Stimulated activated CD8-positive, alpha-beta memory T cell treated with anti-CD3 and anti-CD28 coated beads, Interleukin-2, amount 100 ng/mL, for 48 hours (primary cell): ENCODE results near the gene CHM.
"Not testable (repeated sequence)": the region's sequence is repeated elsewhere in the genome, so short reads cannot be mapped to it uniquely, and the experiment has no call there.

Source experiments
- DNase-seq, 2 donors: peaks; one replicate each; pipeline ENCODE4 v3.0.0-alpha.2; 2020; ENCODE audit warnings: low read depth in 2 of 2

The CHM gene

GRCh38 chrX:85998954-85999353, 48.4 kb downstream of the CHM start:
- no peak for DNase-seq

- no peak for DNase-seq
These were observed 50.8 kb downstream of the CHM start for GRCh38 chrX:85996555-85996954.

DNA sequence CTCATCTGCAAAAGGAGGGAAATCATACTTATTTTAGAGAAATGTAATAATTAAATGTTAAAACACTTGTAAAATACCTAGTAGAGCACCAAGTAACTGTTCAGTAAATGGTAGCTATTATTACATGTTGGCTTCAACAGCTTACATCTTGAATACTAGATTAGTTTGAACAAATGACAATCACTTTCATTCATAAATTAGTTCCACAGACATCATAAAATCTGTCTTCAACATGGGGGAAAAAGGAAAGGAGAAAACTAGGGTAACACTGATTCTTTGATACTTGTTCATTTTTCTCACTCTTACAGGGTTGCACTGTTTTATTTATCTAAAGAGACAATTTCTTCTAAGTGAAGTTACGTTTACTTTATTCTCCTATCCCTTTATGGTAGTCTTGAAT, 51.7 kb downstream of the CHM start:
- no peak for DNase-seq

DNA sequence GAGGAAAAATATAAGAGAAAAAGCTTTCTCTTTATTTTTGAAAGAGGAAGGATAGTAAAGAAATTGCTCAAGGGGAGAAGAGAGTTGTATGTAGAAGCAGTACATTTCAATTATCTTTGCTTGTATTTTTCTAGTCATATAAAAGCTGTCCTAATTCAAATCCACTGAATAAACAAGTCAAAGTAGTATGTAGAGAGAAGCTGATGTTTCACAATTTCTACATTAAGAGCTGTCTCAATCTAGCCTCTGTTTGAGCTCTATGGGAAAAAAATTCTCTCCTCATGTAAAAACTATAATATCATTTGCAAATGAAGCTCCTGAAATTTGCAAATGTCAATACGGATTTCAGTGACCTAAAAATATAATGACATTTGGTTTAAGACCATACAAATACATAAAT, 52.6 kb downstream of the CHM start:
- DNase-seq: no peak

GRCh38 chrX:85994228-85994627, 53.1 kb downstream of the CHM start:
- no peak for DNase-seq

DNA sequence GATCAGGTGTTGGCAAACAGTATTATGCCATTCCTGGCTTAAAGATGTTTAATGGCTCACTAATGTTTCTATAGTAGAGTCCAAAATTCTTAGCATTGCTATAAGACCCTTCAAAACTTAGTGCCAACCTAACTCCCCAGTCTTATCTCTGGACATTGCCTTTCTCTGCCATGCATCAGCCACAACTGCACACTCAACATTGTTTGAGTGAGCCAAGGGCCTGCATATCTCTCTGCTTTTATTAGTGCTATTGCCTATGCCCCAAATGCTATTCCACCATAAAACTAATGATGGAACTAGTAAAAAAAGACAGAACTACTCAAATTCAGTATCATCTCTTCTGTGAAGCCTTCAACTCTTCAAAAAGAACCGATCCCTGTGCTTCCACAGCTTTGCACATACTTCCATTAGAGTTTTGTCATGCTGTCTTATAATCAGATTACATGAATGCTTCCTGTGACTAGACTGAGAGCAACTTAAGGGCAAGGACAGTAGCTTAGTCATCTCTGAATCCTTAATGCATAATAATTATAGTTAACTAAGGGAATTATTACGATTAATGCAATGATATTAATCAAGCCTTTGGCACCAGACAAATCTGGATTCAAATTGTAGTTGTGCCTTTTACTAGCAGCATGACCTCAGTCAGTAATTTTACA, 53.7 kb downstream of the CHM start:
- DNase-seq: no peak

- no peak for DNase-seq
These were observed 54.5 kb downstream of the CHM start for GRCh38 chrX:85992811-85993229.

GRCh38 chrX:85988353-85988752, 59.0 kb downstream of the CHM start:
- no peak for DNase-seq

DNA sequence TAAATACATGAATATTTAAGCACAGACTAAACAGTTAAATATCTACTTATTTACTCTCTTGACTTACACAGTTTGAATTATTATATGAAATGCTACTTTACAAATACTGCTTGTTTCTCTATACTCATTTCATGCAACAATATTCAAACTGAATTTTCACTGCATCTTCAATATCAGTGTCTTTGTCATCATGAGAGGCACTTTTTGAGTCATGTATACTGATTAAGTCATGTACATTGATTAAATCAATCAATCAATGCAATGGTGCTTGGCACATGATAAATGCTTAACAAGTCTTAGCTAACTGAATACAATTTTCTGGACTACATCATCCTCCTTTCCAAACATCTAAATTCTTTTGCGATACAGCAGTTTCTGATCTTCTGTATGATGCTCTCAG, 67.1 kb downstream of the CHM start:
- DNase-seq: no peak

DNA sequence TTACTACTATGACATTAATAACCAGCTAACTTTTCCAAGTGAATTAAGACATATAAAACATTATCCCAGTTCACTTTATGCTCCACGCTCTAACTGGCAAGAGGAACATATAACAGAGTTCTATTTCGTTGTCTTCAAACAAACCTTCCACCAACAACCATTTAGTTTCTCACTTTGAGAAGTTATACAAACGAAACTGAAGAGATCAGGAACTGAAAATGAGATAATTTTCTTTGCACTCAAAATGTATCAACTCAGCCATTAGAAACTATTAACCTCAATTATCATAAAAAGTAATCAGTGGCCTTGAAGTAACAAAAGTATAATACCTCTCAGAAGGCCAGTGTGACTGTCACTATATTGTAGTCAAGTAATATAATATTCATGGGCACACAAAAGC, 70.1 kb downstream of the CHM start:
- DNase-seq: no peak

- not testable (repeated sequence) for DNase-seq
These were observed 75.0 kb downstream of the CHM start for GRCh38 chrX:85972351-85972750.

DNA sequence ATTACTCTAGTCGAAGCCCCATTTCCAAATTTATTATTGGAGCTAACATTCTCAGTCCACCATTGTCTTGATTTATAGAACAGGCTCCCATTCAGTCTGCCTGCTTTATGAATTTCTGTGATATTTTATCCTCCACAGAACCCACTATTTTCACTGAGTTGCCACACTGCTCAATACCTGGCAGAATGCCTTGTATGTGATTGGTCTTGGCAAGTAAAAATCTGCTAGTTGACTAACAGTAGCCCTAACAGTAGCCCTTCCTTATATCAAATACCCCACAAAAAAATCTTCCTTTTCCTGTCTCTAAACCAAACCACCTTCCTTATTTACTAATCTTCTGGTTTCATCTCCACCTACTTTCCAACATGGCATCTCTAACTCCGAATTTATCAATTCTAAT, 82.6 kb downstream of the CHM start:
- DNase-seq: no peak

DNA sequence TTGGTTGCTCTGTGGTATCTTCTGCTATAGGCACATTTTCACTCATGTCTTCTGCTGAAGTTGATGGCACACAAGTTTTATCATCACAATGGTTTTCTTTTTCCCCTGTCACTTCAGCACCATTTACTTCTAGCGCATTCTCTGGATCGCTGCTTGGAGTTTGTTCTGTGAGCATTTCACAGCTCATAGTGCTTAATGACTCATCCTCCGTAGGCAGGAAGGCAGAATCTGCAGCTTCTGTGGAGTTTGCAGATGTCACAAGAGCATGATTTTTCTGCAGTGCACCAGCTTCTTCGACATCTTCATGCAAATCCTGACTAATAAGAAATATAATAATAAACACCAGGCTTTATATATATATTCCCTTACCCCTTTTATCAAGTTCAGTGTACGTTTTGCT, 83.6 kb downstream of the CHM start:
- no peak for DNase-seq

GRCh38 chrX:85955510-85955909, 91.8 kb downstream of the CHM start:
- no peak for DNase-seq

DNA sequence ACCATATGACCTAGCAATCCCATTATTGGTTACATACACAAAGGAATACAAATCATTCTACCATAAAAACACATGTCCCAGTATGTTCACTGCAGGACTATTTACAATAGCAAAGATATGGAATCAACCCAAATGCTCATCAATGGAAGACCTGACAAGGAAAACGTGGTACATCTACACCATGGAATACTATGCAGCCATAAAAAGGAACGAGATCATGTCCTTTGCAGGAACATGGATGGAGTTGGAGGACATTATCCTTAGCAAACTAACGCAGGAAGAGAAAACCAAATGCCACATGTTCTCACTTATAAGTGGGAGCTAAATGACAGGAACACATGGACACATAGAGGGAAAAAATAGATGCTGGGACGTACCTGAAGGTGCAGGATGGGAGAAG, 102.6 kb downstream of the CHM start:
- not testable (repeated sequence) for DNase-seq

GRCh38 chrX:85941275-85941674, 106.1 kb downstream of the CHM start:
- no peak for DNase-seq

GRCh38 chrX:85939942-85940341, 107.4 kb downstream of the CHM start:
- DNase-seq: not testable (repeated sequence)

GRCh38 chrX:85934399-85934798, 113.0 kb downstream of the CHM start:
- DNase-seq: not testable (repeated sequence)

GRCh38 chrX:85930099-85930498, 117.3 kb downstream of the CHM start:
- DNase-seq: no peak

DNA sequence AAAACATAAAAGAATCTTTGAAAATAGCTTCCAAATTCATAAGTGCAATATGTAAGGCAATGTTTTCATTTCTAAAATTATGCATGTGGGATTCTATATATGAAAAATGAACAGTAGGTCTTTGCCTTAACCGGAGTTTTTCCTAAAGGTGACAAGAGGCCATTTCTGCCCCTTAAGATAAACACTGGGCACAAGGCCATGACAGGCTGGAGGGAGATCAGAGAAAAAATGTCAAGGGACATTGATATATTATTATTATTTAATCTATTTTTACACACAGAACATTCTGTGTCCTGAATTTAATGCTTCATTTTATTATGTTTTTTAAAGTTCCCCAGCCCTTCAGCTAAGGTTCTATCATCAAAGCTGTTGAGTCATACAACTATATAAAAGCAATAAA, 118.8 kb downstream of the CHM start:
- DNase-seq: no peak

- no peak for DNase-seq
These were observed 119.6 kb downstream of the CHM start for GRCh38 chrX:85927740-85928139.

DNA sequence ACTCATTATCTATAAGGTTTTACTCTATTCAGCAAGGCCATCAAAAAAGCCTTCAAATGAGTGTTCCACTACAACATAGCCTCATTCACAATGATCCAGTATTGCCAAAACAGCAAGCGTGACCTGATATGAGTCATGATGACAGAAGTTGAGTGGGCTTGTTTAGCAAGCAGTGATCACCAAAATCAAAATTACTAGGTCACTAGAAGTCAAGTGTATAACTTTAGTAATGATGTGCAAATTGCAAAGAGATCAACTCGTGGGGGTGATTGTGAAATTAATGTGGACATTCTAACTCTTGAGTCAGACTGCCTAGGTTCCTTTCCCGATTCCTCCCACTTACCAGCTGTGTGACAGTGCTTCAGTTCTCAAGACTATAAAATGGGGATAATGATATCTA, 124.5 kb downstream of the CHM start:
- DNase-seq: no peak

DNA sequence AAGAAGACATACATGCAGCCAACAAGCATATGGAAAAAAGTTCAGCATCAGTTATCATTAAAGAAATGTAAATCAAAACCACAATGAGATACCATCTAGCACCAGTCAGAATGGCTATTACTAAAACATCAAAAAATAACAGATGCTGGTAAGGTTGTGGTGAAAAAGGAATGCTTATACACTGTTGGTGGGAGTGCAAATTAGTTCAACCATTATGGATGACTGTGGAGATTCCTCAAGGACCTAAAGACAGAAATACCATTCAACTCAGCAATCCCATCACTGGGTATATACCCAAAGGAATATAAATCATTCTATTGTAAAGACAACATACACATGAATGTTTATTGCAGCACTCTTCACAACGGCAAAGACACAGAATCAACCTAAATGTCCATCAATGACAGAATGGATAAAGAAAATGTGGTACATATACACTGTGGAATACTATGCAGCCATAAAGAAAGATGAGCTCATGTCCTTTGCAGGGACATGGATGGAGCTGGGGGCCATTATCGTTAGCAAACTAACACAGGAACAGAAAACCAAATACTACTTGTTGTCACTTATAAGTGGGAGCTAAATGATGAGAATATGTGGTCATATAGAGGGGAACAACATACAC, 130.6 kb downstream of the CHM start:
- DNase-seq: not testable (repeated sequence)

- DNase-seq: no peak
These were observed 132.9 kb downstream of the CHM start for GRCh38 chrX:85914431-85914830.
